Thoracic aorta (tissue), 2 donors: ENCODE results near the gene CCDC12. TPM values are rescaled to one million over a fixed set of nuclear protein-coding genes. Genes with fewer than 3 reads are reported as not detected.

Source experiments
- ATAC-seq: fragments of 150-250 bp; one replicate; pipeline ENCODE4 v1.8.0; 2017; ENCODE audit warnings: low read depth; ENCODE audit not compliant: insufficient number of reproducible peaks, low FRiP score
- DNase-seq: peaks from one replicate; pipeline ENCODE4 v3.0.0-alpha.2; 2020; ENCODE audit warnings: low spot score
- H3K27ac ChIP-seq, 2 donors: fragments of 200-600 bp; sonication (generic); 1 replicate in 1 of 2; 2 replicates in 1 of 2; pipeline ENCODE4 v1.5.1; 2016; ENCODE audit warnings: mild to moderate bottlenecking in 2 of 2, moderate library complexity in 2 of 2
- H3K27me3 ChIP-seq: fragments of 200-600 bp; sonication (generic); replicated peaks from 2 replicates; pipeline ENCODE4 v1.6.0; 2016; ENCODE audit warnings: mild to moderate bottlenecking; ENCODE audit not compliant: insufficient read depth
- H3K36me3 ChIP-seq: fragments of 200-600 bp; sonication (generic); one replicate; pipeline ENCODE4 v1.5.1; 2016
- H3K4me1 ChIP-seq, 2 donors: fragments of 200-600 bp; sonication (generic); 1 replicate in 1 of 2; 2 replicates in 1 of 2; pipeline versions ENCODE4 v1.5.1 to v1.6.0; 2016; ENCODE audit warnings: low read depth in 2 of 2, mild to moderate bottlenecking in 1 of 2; ENCODE audit not compliant: control insufficient read depth in 1 of 2
- H3K4me3 ChIP-seq: fragments of 200-600 bp; sonication (generic); 2 replicates; pipeline ENCODE4 v1.5.1; 2016; ENCODE audit warnings: mild to moderate bottlenecking
- H3K9me3 ChIP-seq: fragments of 200-600 bp; sonication (generic); 2 replicates; pipeline ENCODE4 v1.5.1; 2016
- total RNA-seq, 2 donors: library from RNA; depleted of rRNA; stranded (reverse); fragments of >200 nt; gene quantifications; one replicate each; pipeline versions ENCODE4 v1.1.0 to v1.2.3, GENCODE V29; 2016
- TF ChIP-seq, protein P1 (sequence below): fragments of 200-600 bp; sonication (generic); IDR thresholded peaks from one replicate; pipeline ENCODE4 v1.5.1; 2019; ENCODE audit warnings: antibody characterized with exemption

Gene CCDC12
- total RNA-seq, 2 donors from 2014 or later: 29.8 to 58.8 TPM

- no peak for DNase-seq
- TF ChIP-seq, protein P1, sequence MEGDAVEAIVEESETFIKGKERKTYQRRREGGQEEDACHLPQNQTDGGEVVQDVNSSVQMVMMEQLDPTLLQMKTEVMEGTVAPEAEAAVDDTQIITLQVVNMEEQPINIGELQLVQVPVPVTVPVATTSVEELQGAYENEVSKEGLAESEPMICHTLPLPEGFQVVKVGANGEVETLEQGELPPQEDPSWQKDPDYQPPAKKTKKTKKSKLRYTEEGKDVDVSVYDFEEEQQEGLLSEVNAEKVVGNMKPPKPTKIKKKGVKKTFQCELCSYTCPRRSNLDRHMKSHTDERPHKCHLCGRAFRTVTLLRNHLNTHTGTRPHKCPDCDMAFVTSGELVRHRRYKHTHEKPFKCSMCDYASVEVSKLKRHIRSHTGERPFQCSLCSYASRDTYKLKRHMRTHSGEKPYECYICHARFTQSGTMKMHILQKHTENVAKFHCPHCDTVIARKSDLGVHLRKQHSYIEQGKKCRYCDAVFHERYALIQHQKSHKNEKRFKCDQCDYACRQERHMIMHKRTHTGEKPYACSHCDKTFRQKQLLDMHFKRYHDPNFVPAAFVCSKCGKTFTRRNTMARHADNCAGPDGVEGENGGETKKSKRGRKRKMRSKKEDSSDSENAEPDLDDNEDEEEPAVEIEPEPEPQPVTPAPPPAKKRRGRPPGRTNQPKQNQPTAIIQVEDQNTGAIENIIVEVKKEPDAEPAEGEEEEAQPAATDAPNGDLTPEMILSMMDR: no peak
- Histone ChIP-seq H3K4me3 (no peak overlapping the region), H3K9me3 (no peaks in the 10 kb centered on the region), H3K27me3 (no peaks in the 10 kb centered on the region), H3K27ac (no peak overlapping the region), H3K36me3 (peaks cover 8% of the 10 kb centered on the region), H3K4me1 (peaks cover 0 to 9% of the 10 kb centered on the region in 2 donors)
- no peak for ATAC-seq
These were observed 31.1 kb upstream of the CCDC12 start for GRCh38 chr3:47007482-47008233.

- TF ChIP-seq, protein P1: no peak
- ATAC-seq (no peak), DNase-seq (no peak)
These were observed 30.5 kb upstream of the CCDC12 start for GRCh38 chr3:47007001-47007400.

GRCh38 chr3:47006145-47006651 lies 29.7 kb upstream of the CCDC12 start:
- Histone ChIP-seq H3K9me3 (no peaks in the 10 kb centered on the region), H3K4me3 (no peak overlapping the region), H3K27me3 (no peaks in the 10 kb centered on the region), H3K27ac (no peak overlapping the region), H3K4me1 (peaks cover 0 to 9% of the 10 kb centered on the region in 2 donors), H3K36me3 (peaks cover 20% of the 10 kb centered on the region)
- ATAC-seq: no peak
- no peak for DNase-seq
- TF ChIP-seq, protein P1: no peak

More at GRCh38 chr3:47007001-47007400, 30.5 kb upstream of the CCDC12 start:
- H3K4me3 ChIP-seq: no peak overlapping the region
- H3K27ac ChIP-seq: no peak overlapping the region
- peaks cover 0 to 9% of the 10 kb centered on the region in 2 donors for H3K4me1 ChIP-seq
- no peaks in the 10 kb centered on the region for H3K9me3 ChIP-seq
- peaks cover 12% of the 10 kb centered on the region for H3K36me3 ChIP-seq
- no peaks in the 10 kb centered on the region for H3K27me3 ChIP-seq

DNA sequence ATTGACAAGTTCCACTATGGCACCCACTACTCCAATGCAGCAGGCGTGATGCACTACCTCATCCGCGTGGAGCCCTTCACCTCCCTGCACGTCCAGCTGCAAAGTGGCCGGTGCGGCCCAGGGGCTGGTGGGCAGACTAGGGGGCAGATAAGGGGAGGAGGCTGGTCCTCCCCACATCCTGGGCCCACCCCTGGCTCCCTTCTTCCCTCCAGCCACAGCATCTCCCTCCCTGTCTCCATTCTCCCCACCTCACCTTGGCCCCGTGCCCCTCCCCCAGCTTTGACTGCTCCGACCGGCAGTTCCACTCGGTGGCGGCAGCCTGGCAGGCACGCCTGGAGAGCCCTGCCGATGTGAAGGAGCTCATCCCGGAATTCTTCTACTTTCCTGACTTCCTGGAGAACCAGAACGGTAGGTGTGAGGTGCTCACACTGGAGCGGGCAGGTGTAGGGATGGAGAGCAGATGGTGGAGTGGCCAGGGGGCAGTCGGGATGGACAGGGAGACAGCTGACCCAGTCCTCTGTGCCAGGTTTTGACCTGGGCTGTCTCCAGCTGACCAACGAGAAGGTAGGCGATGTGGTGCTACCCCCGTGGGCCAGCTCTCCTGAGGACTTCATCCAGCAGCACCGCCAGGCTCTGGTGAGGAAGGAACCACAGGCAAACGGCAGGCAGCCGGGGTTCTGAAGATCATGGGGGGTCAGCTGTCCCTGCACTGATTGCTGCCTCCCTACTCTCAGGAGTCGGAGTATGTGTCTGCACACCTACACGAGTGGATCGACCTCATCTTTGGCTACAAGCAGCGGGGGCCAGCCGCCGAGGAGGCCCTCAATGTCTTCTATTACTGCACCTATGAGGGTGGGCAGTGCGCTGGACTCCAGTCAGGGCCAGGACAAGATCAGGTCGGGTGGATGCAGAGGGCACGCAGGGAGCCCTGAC lies 28.9 kb upstream of the CCDC12 start:
- H3K27me3 ChIP-seq: no peaks in the 10 kb centered on the region
- no peaks in the 10 kb centered on the region for H3K9me3 ChIP-seq
- H3K27ac ChIP-seq: no peak overlapping the region
- no peak overlapping the region for H3K4me3 ChIP-seq
- peaks cover 27% of the 10 kb centered on the region for H3K36me3 ChIP-seq
- TF ChIP-seq, protein P1: no peak
- ATAC-seq (no peak), DNase-seq (no peak)
- H3K4me1 ChIP-seq: peaks cover 0 to 9% of the 10 kb centered on the region in 2 donors
